K562 (cell line): ENCODE measurements around the gene KRTAP5-1. TPM values are rescaled to one million over a fixed set of nuclear protein-coding genes. Genes with fewer than 3 reads are reported as not detected.

Experiments
- ILK ChIP-seq: fragments of 450-650 bp; IDR thresholded peaks from 2 replicates; pipeline ENCODE4 v1.6.1; 2016; ENCODE audit warnings: missing genetic modification characterization, low read depth, mild to moderate bottlenecking, missing compliant biosample characterization, moderate library complexity, borderline replicate concordance
- KLF13 ChIP-seq: fragments of 450-650 bp; IDR thresholded peaks from 2 replicates; pipeline ENCODE4 v1.6.1; 2016; ENCODE audit warnings: missing genetic modification characterization, low read depth, mild to moderate bottlenecking, missing compliant biosample characterization, moderate library complexity, borderline replicate concordance
- ZKSCAN3 ChIP-seq: fragments of 250-450 bp; sonication (Bioruptor Pico); IDR thresholded peaks from 2 replicates; pipeline ENCODE4 v1.4.0; 2020
- ZNF311 ChIP-seq: fragments of 250-450 bp; sonication (Bioruptor Pico); IDR thresholded peaks from 2 replicates; pipeline ENCODE4 v1.4.0; 2020; ENCODE audit warnings: mild to moderate bottlenecking, moderate library complexity
- ZNF347 ChIP-seq: fragments of 450-650 bp; formaldehyde crosslinking; IDR thresholded peaks from 2 replicates; pipeline ENCODE4 v1.4.0; 2020; ENCODE audit warnings: low read depth, mild to moderate bottlenecking, moderate library complexity
- ZNF408 ChIP-seq: fragments of 250-450 bp; sonication (Bioruptor Pico); IDR thresholded peaks from 2 replicates; pipeline ENCODE4 v1.4.0; 2020; ENCODE audit warnings: low read depth, mild to moderate bottlenecking, moderate library complexity
- polyA plus RNA-seq, 8 experiments: library from polyadenylated mRNA; depleted of rRNA in 4 of 8; stranded (reverse) in 5 of 8; unstranded in 3 of 8; fragments of >200 nt; fragmentation: Nextera tagmentation in 2 of 8; fragmentation: Illumina TruSeq in 1 of 8; extraction: Ambion mirVana in 2 of 8; extraction: Trizol in 1 of 8; gene quantifications; 2 replicates each; pipeline versions ENCODE4 v1.2.1 to v1.2.3, GENCODE V29; 2011 to 2014; ENCODE audit warnings: inconsistent platforms in 1 of 8, missing spikeins in 1 of 8
- total RNA-seq, 7 experiments: library from RNA; depleted of rRNA in 6 of 7; stranded (reverse); fragments of >200 nt in 6 of 7; fragmentation: Illumina TruSeq in 2 of 7; extraction: Trizol in 2 of 7; gene quantifications; 2 replicates each; pipeline versions ENCODE4 v1.2.1 to v1.2.3, GENCODE V29; 2011 to 2021; ENCODE audit warnings: low replicate concordance in 1 of 7
- TF ChIP-seq, protein P1 (sequence below): fragments of 450-650 bp; IDR thresholded peaks from 2 replicates; pipeline ENCODE4 v1.7.1; 2018; ENCODE audit warnings: mild to moderate bottlenecking, low read depth; ENCODE audit not compliant: partially characterized antibody
- TF ChIP-seq, protein P2 (sequence below), 2 experiments: IDR thresholded peaks; 2 replicates each; pipeline ENCODE4 v1.6.1; 2012; ENCODE audit warnings: improper control_type of control experiment in 2 of 2, low read depth in 2 of 2, low read length in 2 of 2, borderline replicate concordance in 1 of 2
- TF ChIP-seq, protein P3 (sequence below): fragments of 250-450 bp; sonication (Bioruptor Pico); IDR thresholded peaks from 2 replicates; pipeline ENCODE4 v1.4.0; 2020; ENCODE audit warnings: mild to moderate bottlenecking, moderate library complexity, borderline replicate concordance
- TF ChIP-seq, protein P4 (sequence below): fragments of 450-650 bp; IDR thresholded peaks from 2 replicates; pipeline ENCODE4 v1.6.1; 2017; ENCODE audit warnings: mild to moderate bottlenecking, moderate library complexity
- TF ChIP-seq, protein P5 (sequence below): fragments of 450-650 bp; formaldehyde crosslinking; IDR thresholded peaks from 2 replicates; pipeline ENCODE4 v1.4.0; 2020; ENCODE audit warnings: mild to moderate bottlenecking
- TF ChIP-seq, protein P6 (sequence below), 3 experiments: fragments of 200-800 bp in 1 of 3; sonication (Bioruptor generic) in 1 of 3; sonication (generic) in 1 of 3; formaldehyde crosslinking in 1 of 3; IDR thresholded peaks; 2 replicates each; pipeline versions ENCODE4 v1.6.1 to v1.8.0; 2016 to 2022; ENCODE audit warnings: mild to moderate bottlenecking in 2 of 3, missing compliant biosample characterization in 2 of 3, missing genetic modification characterization in 2 of 3, missing genetic modification reagents in 1 of 3

KRTAP5-1 gene
- total and polyA plus RNA-seq, 9 of the 15 experiments (the other 6 are each of a cell fraction or from before 2014, with no cell fraction given), result not detected

DNA sequence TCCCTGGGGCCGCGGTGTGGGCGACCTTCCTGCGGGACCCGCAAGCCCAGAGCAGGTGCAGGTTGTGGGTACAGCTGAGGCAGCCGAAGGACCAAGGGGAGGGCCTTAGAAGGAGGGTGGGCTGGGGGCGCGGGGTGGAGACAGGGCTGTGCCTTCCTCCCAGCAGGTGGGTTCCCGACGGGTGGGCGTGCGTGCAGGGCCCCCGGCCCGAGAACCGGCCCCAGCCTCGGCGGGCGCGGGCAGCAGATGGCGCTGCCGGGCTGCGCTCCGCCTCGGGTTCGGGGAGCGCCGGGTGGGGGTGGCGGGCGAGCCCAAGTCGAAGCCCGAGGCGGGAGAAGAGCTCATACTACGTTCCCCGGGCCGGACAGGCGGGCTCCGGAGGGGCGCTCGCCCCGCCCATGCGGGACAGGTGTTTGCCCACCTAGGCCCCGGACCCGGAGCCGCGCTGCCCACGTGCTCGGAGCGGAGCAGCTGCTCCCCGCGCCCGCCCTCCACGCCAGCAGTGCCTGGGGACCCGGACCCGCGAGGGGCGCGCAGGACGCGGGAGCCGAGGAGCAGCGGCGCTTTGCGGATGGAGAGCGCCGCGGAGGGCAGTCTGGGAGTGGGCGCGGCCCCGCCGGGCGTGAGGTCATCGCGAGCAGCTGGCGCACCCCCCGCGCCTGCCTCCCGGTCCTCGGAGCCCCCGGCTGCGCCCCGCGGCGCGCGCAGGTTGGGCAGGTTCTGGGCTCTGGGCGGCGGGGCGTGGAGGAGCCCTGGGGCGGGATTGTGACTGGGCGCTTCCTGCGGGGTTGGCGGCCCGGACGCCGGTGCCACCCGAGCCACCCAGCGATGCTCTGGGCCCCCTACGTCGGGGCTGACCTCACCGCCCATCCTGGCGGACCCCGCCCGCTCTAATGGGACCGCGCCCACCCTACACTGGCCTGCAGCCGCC is 38.3 kb downstream of the KRTAP5-1 start (continued):
- TF ChIP-seq, protein P1, sequence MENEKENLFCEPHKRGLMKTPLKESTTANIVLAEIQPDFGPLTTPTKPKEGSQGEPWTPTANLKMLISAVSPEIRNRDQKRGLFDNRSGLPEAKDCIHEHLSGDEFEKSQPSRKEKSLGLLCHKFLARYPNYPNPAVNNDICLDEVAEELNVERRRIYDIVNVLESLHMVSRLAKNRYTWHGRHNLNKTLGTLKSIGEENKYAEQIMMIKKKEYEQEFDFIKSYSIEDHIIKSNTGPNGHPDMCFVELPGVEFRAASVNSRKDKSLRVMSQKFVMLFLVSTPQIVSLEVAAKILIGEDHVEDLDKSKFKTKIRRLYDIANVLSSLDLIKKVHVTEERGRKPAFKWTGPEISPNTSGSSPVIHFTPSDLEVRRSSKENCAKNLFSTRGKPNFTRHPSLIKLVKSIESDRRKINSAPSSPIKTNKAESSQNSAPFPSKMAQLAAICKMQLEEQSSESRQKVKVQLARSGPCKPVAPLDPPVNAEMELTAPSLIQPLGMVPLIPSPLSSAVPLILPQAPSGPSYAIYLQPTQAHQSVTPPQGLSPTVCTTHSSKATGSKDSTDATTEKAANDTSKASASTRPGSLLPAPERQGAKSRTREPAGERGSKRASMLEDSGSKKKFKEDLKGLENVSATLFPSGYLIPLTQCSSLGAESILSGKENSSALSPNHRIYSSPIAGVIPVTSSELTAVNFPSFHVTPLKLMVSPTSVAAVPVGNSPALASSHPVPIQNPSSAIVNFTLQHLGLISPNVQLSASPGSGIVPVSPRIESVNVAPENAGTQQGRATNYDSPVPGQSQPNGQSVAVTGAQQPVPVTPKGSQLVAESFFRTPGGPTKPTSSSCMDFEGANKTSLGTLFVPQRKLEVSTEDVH, result no peak
- TF ChIP-seq, protein P2, sequence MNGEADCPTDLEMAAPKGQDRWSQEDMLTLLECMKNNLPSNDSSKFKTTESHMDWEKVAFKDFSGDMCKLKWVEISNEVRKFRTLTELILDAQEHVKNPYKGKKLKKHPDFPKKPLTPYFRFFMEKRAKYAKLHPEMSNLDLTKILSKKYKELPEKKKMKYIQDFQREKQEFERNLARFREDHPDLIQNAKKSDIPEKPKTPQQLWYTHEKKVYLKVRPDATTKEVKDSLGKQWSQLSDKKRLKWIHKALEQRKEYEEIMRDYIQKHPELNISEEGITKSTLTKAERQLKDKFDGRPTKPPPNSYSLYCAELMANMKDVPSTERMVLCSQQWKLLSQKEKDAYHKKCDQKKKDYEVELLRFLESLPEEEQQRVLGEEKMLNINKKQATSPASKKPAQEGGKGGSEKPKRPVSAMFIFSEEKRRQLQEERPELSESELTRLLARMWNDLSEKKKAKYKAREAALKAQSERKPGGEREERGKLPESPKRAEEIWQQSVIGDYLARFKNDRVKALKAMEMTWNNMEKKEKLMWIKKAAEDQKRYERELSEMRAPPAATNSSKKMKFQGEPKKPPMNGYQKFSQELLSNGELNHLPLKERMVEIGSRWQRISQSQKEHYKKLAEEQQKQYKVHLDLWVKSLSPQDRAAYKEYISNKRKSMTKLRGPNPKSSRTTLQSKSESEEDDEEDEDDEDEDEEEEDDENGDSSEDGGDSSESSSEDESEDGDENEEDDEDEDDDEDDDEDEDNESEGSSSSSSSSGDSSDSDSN (IDR thresholded peaks at IDR 0.05; ENCODE audit: borderline replicate concordance in 1 of 2, low read depth in 2 of 2, low read length in 2 of 2), result 0 out of 4 replicates have a peak, but pooled peaks of 1 of the 2 experiments have one; percentile 20
- TF ChIP-seq, protein P3, sequence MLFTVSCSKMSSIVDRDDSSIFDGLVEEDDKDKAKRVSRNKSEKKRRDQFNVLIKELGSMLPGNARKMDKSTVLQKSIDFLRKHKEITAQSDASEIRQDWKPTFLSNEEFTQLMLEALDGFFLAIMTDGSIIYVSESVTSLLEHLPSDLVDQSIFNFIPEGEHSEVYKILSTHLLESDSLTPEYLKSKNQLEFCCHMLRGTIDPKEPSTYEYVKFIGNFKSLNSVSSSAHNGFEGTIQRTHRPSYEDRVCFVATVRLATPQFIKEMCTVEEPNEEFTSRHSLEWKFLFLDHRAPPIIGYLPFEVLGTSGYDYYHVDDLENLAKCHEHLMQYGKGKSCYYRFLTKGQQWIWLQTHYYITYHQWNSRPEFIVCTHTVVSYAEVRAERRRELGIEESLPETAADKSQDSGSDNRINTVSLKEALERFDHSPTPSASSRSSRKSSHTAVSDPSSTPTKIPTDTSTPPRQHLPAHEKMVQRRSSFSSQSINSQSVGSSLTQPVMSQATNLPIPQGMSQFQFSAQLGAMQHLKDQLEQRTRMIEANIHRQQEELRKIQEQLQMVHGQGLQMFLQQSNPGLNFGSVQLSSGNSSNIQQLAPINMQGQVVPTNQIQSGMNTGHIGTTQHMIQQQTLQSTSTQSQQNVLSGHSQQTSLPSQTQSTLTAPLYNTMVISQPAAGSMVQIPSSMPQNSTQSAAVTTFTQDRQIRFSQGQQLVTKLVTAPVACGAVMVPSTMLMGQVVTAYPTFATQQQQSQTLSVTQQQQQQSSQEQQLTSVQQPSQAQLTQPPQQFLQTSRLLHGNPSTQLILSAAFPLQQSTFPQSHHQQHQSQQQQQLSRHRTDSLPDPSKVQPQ (CRISPR knock-in tag), result no peak
- TF ChIP-seq ZNF408 (CRISPR knock-in tag) (no peak), ZKSCAN3 (CRISPR knock-in tag) (no peak), ILK (tag) (no peak), ZNF347 (CRISPR knock-in tag) (no peak), KLF13 (0 out of 2 replicates have a peak, but pooled peaks have one; percentile 9), ZNF311 (CRISPR knock-in tag) (no peak)
- TF ChIP-seq, protein P4, sequence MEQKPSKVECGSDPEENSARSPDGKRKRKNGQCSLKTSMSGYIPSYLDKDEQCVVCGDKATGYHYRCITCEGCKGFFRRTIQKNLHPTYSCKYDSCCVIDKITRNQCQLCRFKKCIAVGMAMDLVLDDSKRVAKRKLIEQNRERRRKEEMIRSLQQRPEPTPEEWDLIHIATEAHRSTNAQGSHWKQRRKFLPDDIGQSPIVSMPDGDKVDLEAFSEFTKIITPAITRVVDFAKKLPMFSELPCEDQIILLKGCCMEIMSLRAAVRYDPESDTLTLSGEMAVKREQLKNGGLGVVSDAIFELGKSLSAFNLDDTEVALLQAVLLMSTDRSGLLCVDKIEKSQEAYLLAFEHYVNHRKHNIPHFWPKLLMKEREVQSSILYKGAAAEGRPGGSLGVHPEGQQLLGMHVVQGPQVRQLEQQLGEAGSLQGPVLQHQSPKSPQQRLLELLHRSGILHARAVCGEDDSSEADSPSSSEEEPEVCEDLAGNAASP, result no peak
- TF ChIP-seq, protein P5, sequence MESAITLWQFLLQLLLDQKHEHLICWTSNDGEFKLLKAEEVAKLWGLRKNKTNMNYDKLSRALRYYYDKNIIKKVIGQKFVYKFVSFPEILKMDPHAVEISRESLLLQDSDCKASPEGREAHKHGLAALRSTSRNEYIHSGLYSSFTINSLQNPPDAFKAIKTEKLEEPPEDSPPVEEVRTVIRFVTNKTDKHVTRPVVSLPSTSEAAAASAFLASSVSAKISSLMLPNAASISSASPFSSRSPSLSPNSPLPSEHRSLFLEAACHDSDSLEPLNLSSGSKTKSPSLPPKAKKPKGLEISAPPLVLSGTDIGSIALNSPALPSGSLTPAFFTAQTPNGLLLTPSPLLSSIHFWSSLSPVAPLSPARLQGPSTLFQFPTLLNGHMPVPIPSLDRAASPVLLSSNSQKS (CRISPR knock-in tag), result no peak
- TF ChIP-seq, protein P6, sequence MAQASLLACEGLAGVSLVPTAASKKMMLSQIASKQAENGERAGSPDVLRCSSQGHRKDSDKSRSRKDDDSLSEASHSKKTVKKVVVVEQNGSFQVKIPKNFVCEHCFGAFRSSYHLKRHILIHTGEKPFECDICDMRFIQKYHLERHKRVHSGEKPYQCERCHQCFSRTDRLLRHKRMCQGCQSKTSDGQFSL (CRISPR knock-in tag; IDR thresholded peaks at IDR 0.05), result peak; percentile 49; the same call in 1 of the 2 replicates
- TF ChIP-seq, protein P6 (tag; IDR thresholded peaks at IDR 0.05), result peak in 1 of 2 experiments; percentile 43; a peak in 2 of 4 replicates
